Fibroblast of lung (primary cell): Measurements from ENCODE around the gene BTBD16. TPM values are rescaled to one million over a fixed set of nuclear protein-coding genes. Genes with fewer than 3 reads are reported as not detected.

Experiments
- DNase-seq, 2 donors: peaks; one replicate each; pipeline versions ENCODE4 v3.0.0 to v3.0.0-alpha.2; 2010; ENCODE audit warnings: low read depth in 2 of 2
- H2AFZ ChIP-seq: 2 replicates; pipeline ENCODE4 v1.5.1; 2012; ENCODE audit warnings: low read length, control low read depth, inconsistent platforms
- H3K27ac ChIP-seq: 2 replicates; pipeline ENCODE4 v1.5.1; 2011; ENCODE audit warnings: low read length, control low read depth; ENCODE audit not compliant: insufficient read depth
- H3K27me3 ChIP-seq: 2 replicates; pipeline ENCODE4 v1.5.1; 2011; ENCODE audit warnings: mild to moderate bottlenecking, low read length; ENCODE audit not compliant: control insufficient read depth, insufficient read depth
- H3K36me3 ChIP-seq: 2 replicates; pipeline ENCODE4 v1.5.1; 2011; ENCODE audit warnings: low read length; ENCODE audit not compliant: control insufficient read depth, insufficient read depth
- H3K4me1 ChIP-seq: 2 replicates; pipeline ENCODE4 v1.5.1; 2011; ENCODE audit warnings: low read length; ENCODE audit not compliant: control insufficient read depth, insufficient read depth; ENCODE audit errors: extremely low read depth
- H3K4me2 ChIP-seq: 2 replicates; pipeline ENCODE4 v1.5.1; 2011; ENCODE audit warnings: low read length, control low read depth; ENCODE audit not compliant: insufficient read depth; ENCODE audit errors: extremely low read depth
- H3K4me3 ChIP-seq, 4 experiments: fragments of 200-600 bp in 1 of 4; sonication (generic) in 1 of 4; replicated peaks in 1 of 4; 2 replicates each; pipeline ENCODE4 v1.5.1; 2011 to 2016; ENCODE audit warnings: low read length in 4 of 4, low read depth in 3 of 4, mild to moderate bottlenecking in 3 of 4, control low read depth in 2 of 4, inconsistent platforms in 1 of 4, mixed read lengths in 1 of 4; ENCODE audit not compliant: insufficient read depth in 1 of 4; ENCODE audit errors: control extremely low read depth in 1 of 4
- H3K79me2 ChIP-seq: 2 replicates; pipeline ENCODE4 v1.5.1; 2012; ENCODE audit warnings: mild to moderate bottlenecking, low read length, inconsistent platforms; ENCODE audit not compliant: control insufficient read depth, insufficient read depth
- H3K9ac ChIP-seq: 2 replicates; pipeline ENCODE4 v1.5.1; 2011; ENCODE audit warnings: mild to moderate bottlenecking, low read length, control low read depth; ENCODE audit not compliant: insufficient read depth
- H3K9me3 ChIP-seq: 2 replicates; pipeline ENCODE4 v1.5.1; 2012; ENCODE audit warnings: low read depth, low read length; ENCODE audit not compliant: control insufficient read depth, insufficient read depth
- H4K20me1 ChIP-seq: 2 replicates; pipeline ENCODE4 v1.5.1; 2011; ENCODE audit warnings: low read length; ENCODE audit not compliant: control insufficient read depth, insufficient read depth; ENCODE audit errors: extremely low read depth
- CTCF ChIP-seq, 2 donors: IDR thresholded peaks in 1 of 2; conservative IDR thresholded peaks in 1 of 2; 1 replicate in 1 of 2; 2 replicates in 1 of 2; pipeline ENCODE4 v1.5.1; 2011 to 2012; ENCODE audit warnings: low read length in 2 of 2, control low read depth in 1 of 2, inconsistent platforms in 1 of 2, low read depth in 1 of 2, mild to moderate bottlenecking in 1 of 2
- EZH2 ChIP-seq: IDR thresholded peaks from 2 replicates; pipeline ENCODE4 v1.5.1; 2012; ENCODE audit warnings: low read length, control low read depth, mild to moderate bottlenecking; ENCODE audit errors: missing control alignments
- polyA plus RNA-seq, 2 donors: library from polyadenylated mRNA; depleted of rRNA in 1 of 2; stranded (reverse) in 1 of 2; unstranded in 1 of 2; fragments of >200 nt; gene quantifications; 2 replicates each; pipeline ENCODE4 v1.2.1, GENCODE V29; 2011 to 2012; ENCODE audit warnings: missing spikeins in 1 of 2
- total RNA-seq: library from RNA; depleted of rRNA; stranded (reverse); fragments of >200 nt; gene quantifications from 2 replicates; pipeline ENCODE4 v1.2.1, GENCODE V29; 2014

Gene BTBD16
- total and polyA plus RNA-seq, 2 donors (not counting 1 experiment from before 2014, with no cell fraction given) = not detected

GRCh38 chr10:122258136-122259074, 12.7 kb upstream of the BTBD16 start:
- no peaks in the 10 kb centered on the region for H3K79me2 ChIP-seq
- no peak overlapping the region for H3K4me3 ChIP-seq
- H3K4me2 ChIP-seq = no peak overlapping the region
- DNase-seq = peak; percentile 40 to 53
- H3K9me3 ChIP-seq = no peaks in the 10 kb centered on the region
- no peaks in the 10 kb centered on the region for H3K36me3 ChIP-seq
- no peak overlapping the region for H2AFZ ChIP-seq
- TF ChIP-seq EZH2 = no peak
- no peak for TF ChIP-seq CTCF (conservative IDR thresholded peaks at IDR 0.05 in 1 of 2, IDR thresholded peaks at IDR 0.05 in 1 of 2; ENCODE audit: low read depth in 1 of 2, low read length in 2 of 2)
- H3K9ac ChIP-seq = no peak overlapping the region
- H3K4me1 ChIP-seq = peaks cover 2% of the 10 kb centered on the region
- H3K27ac ChIP-seq = no peak overlapping the region
- no peaks in the 10 kb centered on the region for H3K27me3 ChIP-seq
- H4K20me1 ChIP-seq = no peaks in the 10 kb centered on the region

GRCh38 chr10:122259075-122259466, 12.0 kb upstream of the BTBD16 start:
- Histone ChIP-seq H3K9ac (no peak overlapping the region), H3K4me3 (no peak overlapping the region), H4K20me1 (no peaks in the 10 kb centered on the region), H3K36me3 (no peaks in the 10 kb centered on the region), H3K27ac (no peak overlapping the region), H3K4me1 (peaks cover 2% of the 10 kb centered on the region), H3K9me3 (no peaks in the 10 kb centered on the region), H2AFZ (no peak overlapping the region), H3K79me2 (no peaks in the 10 kb centered on the region), H3K4me2 (no peak overlapping the region), H3K27me3 (no peaks in the 10 kb centered on the region)
- no peak for DNase-seq
- TF ChIP-seq CTCF (conservative IDR thresholded peaks at IDR 0.05 in 1 of 2, IDR thresholded peaks at IDR 0.05 in 1 of 2; ENCODE audit: low read depth in 1 of 2, low read length in 2 of 2) (no peak), EZH2 (no peak)

- Histone ChIP-seq H3K36me3 (no peaks in the 10 kb centered on the region), H3K9me3 (no peaks in the 10 kb centered on the region), H3K27me3 (no peaks in the 10 kb centered on the region), H3K27ac (no peak overlapping the region), H2AFZ (no peak overlapping the region), H3K4me1 (peaks cover 7% of the 10 kb centered on the region), H4K20me1 (no peaks in the 10 kb centered on the region), H3K79me2 (no peaks in the 10 kb centered on the region), H3K9ac (no peak overlapping the region), H3K4me2 (no peak overlapping the region), H3K4me3 (no peak overlapping the region)
- TF ChIP-seq EZH2 = no peak
- no peak for TF ChIP-seq CTCF (conservative IDR thresholded peaks at IDR 0.05 in 1 of 2, IDR thresholded peaks at IDR 0.05 in 1 of 2; ENCODE audit: low read depth in 1 of 2, low read length in 2 of 2)
- no peak for DNase-seq
These were observed 9.5 kb upstream of the BTBD16 start for GRCh38 chr10:122261584-122261983.
